Measurements from ENCODE around the gene VPS33A. TPM values are rescaled to one million over a fixed set of nuclear protein-coding genes. Genes with fewer than 3 reads are reported as not detected.

VPS33A gene
- total and polyA plus RNA-seq, 2 of the 8 experiments (the other 6 are each of a cell fraction or from before 2014, with no cell fraction given): 16.4 to 41.8 TPM

GRCh38 chr12:122201381-122201780 is 64.9 kb downstream of the VPS33A start (continued):
- TF ChIP-seq POLR2A (IDR thresholded peaks at IDR 0.05; ENCODE audit: control extremely low read depth in 1 of 2, low read depth in 2 of 2, low read length in 2 of 2) (no peak), SIRT6 (IDR thresholded peaks at IDR 0.05; ENCODE audit: low read length) (no peak), ASH2L (IDR thresholded peaks at IDR 0.05; ENCODE audit: low read length) (no peak), CTCF (IDR thresholded peaks at IDR 0.05; ENCODE audit: control extremely low read depth in 1 of 3, insufficient read depth in 1 of 3, low read depth in 1 of 3, low read length in 3 of 3) (no peak), JUN (IDR thresholded peaks at IDR 0.05; ENCODE audit: low read depth, low read length) (no peak), GABPA (IDR thresholded peaks at IDR 0.05; ENCODE audit: borderline replicate concordance, insufficient read depth, low read length) (no peak), JUND (IDR thresholded peaks at IDR 0.05; ENCODE audit: low read length) (no peak)
